Forelimb muscle (tissue), 1 donor: Measurements from ENCODE around the gene SLAIN1. TPM values are rescaled to one million over a fixed set of nuclear protein-coding genes. Genes with fewer than 3 reads are reported as not detected.
"Not testable (repeated sequence)": the region's sequence is repeated elsewhere in the genome, so short reads cannot be mapped to it uniquely, and the experiment has no call there.

Experiments
- DNase-seq: peaks from one replicate; pipeline ENCODE4 v3.0.0-alpha.2; 2013; ENCODE audit warnings: low read depth
- polyA plus RNA-seq: library from polyadenylated mRNA; unstranded; fragments of 120-200 nt; gene quantifications from one replicate; pipeline ENCODE4 v1.2.1, GENCODE V29; 2013; ENCODE audit not compliant: insufficient read length

Gene SLAIN1
- polyA plus RNA-seq: 5.5 TPM

DNA sequence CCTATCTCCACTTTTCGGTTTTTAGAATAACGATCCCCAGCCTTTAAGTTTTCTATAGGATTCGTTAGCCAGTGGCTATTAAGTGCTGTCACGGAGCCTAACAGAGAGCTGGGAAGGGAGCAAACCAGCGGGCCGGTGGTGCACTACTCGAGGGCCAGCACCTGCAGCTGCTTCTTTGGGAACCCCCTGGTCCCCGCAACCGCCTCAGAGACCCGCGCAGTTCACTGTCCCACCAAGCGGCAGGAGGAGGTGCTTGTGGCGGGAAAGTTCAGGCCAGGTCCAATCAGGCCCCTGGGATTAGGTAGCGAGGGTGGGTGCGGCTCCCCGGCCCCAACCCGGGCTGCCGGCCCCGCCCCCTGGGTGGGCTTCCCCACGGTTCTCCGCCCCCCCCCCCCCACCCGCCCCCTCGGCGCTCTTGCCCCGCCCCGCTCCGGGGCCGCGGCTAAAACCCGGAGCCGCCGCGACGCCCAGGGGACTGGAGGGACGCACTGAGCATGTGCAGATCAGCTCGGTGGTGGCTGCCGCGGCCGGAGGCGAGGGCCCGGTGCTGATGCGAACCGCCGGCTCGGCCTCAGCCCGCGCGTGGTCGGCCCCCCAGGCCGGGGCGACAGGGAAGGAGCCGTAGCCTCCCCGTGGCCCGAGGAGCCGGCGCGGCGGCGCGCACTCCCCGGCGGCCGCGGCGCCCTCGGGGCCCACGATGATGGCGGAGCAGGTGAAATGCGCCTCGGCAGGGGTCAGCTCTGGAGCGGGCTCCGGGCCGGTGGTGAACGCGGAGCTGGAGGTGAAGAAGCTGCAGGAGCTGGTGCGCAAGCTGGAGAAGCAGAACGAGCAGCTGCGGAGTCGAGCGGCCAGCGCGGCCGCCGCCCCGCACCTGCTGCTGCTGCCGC, at the start of gene SLAIN1:
TSS of gene SLAIN1 (plus strand) at position 471 of the 887 bp plus-strand sequence. CDS start at position 698, 227 bp downstream.
- DNase-seq: no peak

GRCh38 chr13:77650409-77650808, 47.1 kb upstream of the SLAIN1 start:
- no peak for DNase-seq

- no peak for DNase-seq
Measured at GRCh38 chr13:77653301-77653700, 44.2 kb upstream of the SLAIN1 start.

- not testable (repeated sequence) for DNase-seq
Measured at GRCh38 chr13:77660016-77660415, 37.5 kb upstream of the SLAIN1 start.

DNA sequence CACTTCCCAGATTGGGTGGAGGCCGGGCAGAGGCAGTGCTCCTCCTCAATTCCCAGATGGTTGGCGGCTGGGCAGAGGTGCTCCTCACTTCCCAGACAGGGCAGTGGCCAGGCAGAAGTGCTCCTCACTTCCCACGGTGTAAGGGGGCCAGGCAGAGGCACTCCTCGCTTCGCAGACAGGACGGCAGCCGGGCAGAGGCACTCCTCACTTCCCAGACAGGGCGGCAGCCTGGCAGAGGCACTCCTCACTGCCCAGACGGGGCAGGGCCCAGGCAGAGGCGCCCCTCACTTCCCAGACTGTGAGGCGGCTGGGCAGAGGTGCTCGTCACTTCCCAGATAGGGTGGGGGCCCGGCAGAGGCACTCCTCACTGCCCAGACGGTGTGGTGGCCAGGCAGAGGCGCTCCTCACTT, 36.6 kb upstream of the SLAIN1 start:
- DNase-seq: no peak

DNA sequence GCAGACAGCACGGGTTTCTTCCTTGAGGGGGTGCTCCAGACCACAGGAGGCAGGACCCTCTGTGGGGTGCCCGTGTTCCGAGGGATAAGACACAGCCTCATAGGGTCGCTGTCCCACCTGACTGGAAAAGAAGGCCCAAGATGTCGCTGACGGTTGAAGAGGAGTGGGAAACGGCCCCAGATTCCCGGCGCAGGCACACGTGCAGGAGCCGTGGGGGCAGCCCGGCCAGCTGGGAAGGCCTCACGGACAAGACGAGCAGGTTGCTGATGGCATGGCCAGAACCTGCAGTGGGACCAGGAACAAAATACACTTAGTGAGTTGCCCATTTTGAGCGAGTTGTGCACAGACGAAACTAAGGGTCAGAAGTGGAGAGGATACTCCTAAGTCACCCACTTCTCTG, 35.2 kb upstream of the SLAIN1 start:
- not testable (repeated sequence) for DNase-seq

DNA sequence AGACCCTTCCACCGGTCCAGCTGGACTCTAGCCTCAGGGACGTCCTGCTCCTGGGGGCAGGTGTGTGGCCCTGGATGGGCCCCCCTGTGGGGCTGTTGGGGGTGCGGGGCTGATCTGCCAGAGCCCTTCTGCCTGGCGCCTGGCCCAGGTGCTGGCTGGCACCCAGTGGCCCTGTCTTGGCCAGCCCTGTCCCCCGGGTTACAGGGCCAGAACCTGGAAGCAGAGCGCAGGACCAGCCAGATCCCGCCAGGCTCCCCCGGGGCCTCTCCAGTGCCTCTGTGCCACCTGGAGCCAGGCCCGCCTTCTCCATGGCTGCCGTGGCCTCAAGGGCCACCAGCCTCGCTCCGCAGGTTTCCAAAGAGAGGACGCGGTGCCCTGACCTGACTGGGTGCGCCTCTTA, 34.7 kb upstream of the SLAIN1 start:
- DNase-seq: not testable (repeated sequence)

- no peak for DNase-seq
Measured at GRCh38 chr13:77674852-77675251, 22.6 kb upstream of the SLAIN1 start.

DNA sequence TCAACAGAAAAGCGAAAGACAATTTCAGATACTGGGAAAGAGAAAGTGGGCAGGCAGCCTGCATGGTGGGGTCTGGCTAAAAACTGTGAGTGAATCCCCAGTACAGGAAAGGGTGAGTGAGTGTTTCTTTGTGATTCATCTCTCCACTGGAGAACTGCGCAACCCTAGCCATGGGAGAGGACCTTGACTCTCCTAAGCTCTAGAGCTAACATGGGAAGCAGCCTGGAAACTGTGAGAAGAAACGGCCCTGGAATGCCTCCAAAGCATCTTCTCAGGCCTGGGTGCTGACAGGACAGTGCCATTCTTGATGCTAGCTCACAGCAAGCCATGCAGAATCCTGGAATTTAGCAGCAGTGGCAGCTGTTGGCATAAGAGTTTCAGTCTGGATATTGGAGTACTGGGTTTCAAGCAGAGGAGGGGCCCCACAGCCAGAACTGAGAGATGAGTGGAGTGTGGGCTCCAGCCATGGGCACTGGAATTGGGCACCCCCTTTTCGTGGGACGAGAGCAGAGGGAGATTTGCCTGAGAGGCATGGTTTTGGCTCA, 18.7 kb upstream of the SLAIN1 start:
- DNase-seq: no peak

- no peak for DNase-seq
Measured at GRCh38 chr13:77687799-77688198, 9.7 kb upstream of the SLAIN1 start.

- DNase-seq: no peak
Measured at GRCh38 chr13:77691871-77692270, 5.6 kb upstream of the SLAIN1 start.

DNA sequence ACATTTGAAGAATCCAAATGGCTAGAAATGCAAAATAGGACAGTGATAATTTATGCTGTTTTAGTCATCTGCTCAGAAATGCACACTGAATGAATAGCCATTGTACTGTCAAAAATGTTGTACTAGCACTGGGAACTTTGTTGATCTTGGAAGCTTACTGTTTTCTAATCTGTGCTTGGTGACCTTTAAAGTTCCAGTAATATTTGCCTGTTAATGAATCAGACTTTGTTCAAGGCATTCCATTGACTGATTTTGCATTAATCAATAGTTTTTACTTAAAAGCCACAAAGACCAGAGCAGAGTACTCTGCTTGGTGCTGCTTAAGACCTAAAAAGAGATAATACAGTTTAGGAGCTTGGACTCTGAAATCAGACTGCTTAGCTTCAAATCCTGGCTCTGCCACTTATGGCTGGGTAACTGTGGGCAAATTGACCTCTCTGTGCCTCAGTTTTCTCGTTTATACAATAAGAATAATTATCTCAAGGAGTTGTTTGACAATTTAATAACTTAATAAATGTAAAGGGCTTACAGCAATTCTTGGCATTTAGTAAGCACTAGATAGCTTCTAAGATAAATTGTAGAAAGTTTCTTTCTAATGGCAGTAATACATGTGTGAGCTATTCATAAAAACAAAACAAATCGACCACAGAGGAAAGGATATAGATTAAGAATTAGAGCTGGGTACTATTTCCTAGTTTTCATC, 4.6 kb upstream of the SLAIN1 start:
- DNase-seq: no peak

- no peak for DNase-seq
Measured at GRCh38 chr13:77693449-77693940, 4.0 kb upstream of the SLAIN1 start.

GRCh38 chr13:77696006-77696878, 1.2 kb upstream of the SLAIN1 start:
- DNase-seq: no peak

DNA sequence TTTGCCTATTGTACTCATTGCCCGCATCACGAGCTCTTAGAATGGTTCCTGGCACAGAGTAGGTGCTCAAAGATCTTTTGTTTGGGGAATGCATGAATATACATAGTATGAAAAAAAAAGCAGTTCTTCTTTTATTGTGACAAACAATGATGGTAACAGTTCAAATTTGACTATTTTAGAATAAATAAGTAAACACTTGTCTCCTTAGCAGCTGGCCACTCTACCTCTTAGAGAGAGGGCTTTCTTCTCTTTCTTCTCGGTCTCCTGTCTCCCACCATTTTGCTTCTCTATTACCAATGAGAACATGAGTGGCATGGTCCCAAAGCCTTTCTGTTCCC, 639 bp upstream of the SLAIN1 start:
- no peak for DNase-seq

GRCh38 chr13:77698201-77699058, 943 bp downstream of the SLAIN1 start:
- no peak for DNase-seq

- no peak for DNase-seq
Measured at GRCh38 chr13:77699059-77699680, 1.7 kb downstream of the SLAIN1 start.

DNA sequence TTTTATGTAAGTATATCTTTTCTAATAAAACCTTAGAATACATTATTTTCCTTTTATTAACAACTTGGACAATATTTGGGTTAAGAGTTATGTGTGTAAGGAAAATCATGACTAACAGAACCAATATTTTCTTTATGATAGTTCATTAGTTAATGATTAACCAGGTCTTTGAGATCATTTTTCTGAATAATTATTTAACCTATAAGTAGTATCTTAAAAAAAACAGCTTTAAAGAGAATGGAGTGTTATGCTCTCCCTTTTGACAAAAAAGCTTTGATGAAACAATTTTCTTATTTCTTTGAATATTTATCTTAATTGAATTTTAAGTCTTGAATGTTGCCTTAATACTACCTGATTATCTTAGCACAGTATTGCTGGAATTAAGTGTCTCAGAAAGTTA, 3.8 kb downstream of the SLAIN1 start:
- no peak for DNase-seq

DNA sequence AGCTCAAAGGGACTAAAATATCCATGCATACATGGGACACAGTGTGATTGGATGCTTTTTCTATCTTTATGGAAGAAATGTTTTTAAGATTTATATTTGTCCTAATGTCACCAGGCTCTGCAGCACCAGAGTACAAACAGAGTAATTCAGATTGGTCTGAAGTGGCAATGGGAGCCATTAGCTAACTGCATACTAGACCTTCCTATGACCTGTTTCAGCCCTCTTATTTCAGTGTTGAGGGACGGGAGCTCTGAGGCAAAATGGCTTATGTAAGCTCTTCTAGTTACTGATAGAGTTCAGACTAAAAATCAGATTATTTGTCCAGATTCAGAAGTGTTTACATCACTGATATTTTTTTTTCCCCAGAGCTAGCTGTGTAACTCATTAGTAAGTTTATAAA, 4.9 kb downstream of the SLAIN1 start:
- no peak for DNase-seq

DNA sequence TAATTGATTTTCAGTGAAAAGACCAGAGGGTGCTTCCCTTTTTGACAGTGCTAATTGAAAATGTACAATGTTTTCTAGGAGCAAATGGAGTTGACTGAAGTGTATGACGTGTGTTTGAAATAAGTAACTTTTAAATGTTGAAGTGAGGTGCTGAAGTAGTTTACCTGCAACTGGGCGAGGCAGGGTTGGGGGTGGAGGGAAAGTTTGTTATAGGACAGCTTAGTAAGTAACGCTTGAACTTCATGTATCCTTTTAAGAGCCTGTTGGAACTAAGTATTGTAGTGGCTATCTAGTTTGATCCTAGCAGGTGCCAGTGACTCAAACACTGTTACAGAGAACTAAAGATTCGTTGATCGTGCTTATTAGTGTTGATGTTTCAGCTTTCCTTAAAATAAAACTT, 5.9 kb downstream of the SLAIN1 start:
- DNase-seq: no peak
